GM12891 (cell line): Measurements from ENCODE around the gene IQSEC3.

Experiments
- DNase-seq: peaks from one replicate; pipeline ENCODE4 v3.0.0; 2011; ENCODE audit warnings: low spot score; ENCODE audit not compliant: insufficient read length
- FAIRE-seq: peaks from 2 replicates; lab custom pipeline; 2011; peaks lifted over from hg19 to GRCh38; lab: Jason Lieb, UNC
- PAX5 ChIP-seq: IDR thresholded peaks from 2 replicates; pipeline ENCODE4 v1.6.1; 2011; ENCODE audit warnings: low read length, moderate library complexity, mild to moderate bottlenecking; ENCODE audit not compliant: insufficient read depth, severe bottlenecking
- POLR2A ChIP-seq: IDR thresholded peaks from 2 replicates; pipeline ENCODE4 v1.6.1; 2011; ENCODE audit warnings: low read depth, low read length, control low read depth
- POLR2AphosphoS5 ChIP-seq: IDR thresholded peaks from 2 replicates; pipeline ENCODE4 v1.6.1; 2011; ENCODE audit warnings: low read depth, low read length, control low read depth
- POU2F2 ChIP-seq: IDR thresholded peaks from 2 replicates; pipeline ENCODE4 v1.6.1; 2011; ENCODE audit warnings: low read depth, mild to moderate bottlenecking, control low read depth, low read length, moderate library complexity
- SPI1 ChIP-seq: IDR thresholded peaks from 2 replicates; pipeline ENCODE4 v1.6.1; 2011; ENCODE audit warnings: low read depth, low read length, control low read depth
- TAF1 ChIP-seq: IDR thresholded peaks from 2 replicates; pipeline ENCODE4 v1.6.1; 2011; ENCODE audit warnings: low read depth, low read length, control low read depth

The IQSEC3 gene

GRCh38 chr12:152440-152839 lies 85.9 kb downstream of the IQSEC3 start:
- TF ChIP-seq TAF1 = no peak
- TF ChIP-seq POLR2AphosphoS5 = no peak
- no peak for TF ChIP-seq POU2F2
- TF ChIP-seq POLR2A = no peak
- TF ChIP-seq PAX5 = no peak
- TF ChIP-seq SPI1 = no peak
- FAIRE-seq (peak; percentile 5), DNase-seq (no peak)

DNA sequence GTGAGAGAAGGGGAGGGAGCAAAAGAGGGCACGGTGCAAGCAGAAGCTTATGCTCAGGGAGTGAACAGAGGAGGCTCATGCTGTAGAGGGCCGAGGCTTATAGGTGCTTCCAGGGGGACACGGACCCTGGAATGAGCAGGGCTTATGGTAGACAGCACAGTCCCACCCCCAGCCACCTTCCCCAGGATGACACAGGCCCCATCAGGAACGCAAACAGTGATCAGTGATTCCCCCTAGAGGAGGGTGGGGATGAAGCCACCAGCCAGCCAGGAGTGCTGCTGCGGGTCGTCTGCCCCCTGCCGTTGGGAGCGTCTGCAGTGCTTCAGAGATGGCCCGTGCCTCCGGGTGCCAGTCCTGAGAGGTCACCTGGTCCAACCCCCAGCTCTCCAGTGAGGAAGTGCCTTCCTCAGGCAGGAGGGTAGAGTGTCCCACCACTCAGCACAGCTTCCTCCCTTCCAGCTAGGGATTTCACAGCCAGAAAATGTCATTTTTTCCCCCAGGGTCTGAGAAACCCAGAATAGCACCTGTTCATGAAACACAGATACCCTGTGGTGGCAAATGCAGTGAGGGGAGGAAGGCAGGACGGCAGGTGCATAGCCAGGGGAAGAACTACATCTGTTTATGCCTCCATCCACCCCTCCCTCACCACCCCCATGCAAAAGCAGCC lies 86.6 kb downstream of the IQSEC3 start:
- FAIRE-seq (peak; percentile 91), DNase-seq (peak; percentile 84)
- TF ChIP-seq POLR2A (no peak), POU2F2 (no peak), SPI1 (no peak; the same call in 1 of the 2 replicates), POLR2AphosphoS5 (no peak), TAF1 (no peak), PAX5 (no peak)

- no peak for TF ChIP-seq POLR2AphosphoS5
- TF ChIP-seq POLR2A = no peak
- no peak for TF ChIP-seq TAF1
- no peak for TF ChIP-seq SPI1
- no peak for TF ChIP-seq POU2F2
- TF ChIP-seq PAX5 = no peak
- FAIRE-seq = no peak
- no peak for DNase-seq
Measured at GRCh38 chr12:154058-154457, 87.5 kb downstream of the IQSEC3 start.

DNA sequence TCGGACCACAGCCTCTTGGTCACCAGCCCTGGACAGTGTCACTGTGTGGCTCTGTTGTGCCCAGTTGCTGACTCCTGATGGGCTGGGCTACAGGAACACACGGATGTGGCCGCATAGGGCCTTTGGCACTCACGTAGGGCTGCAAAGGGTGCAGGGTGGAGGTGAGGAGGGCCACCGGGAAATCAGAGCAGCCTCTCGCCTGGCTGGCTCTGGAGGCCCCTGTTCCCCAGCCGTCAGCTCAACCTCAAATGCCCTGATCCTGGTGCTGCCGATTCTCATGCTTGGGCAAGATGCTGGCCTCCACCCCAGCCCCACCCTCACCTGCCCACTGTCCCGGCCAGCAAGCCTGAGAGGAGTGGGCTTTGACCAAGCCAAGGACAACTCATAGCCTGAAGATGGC lies 88.4 kb downstream of the IQSEC3 start:
- TF ChIP-seq PAX5 (no peak), POLR2AphosphoS5 (no peak), SPI1 (no peak), TAF1 (no peak), POLR2A (no peak), POU2F2 (no peak)
- DNase-seq = no peak
- FAIRE-seq = no peak

DNA sequence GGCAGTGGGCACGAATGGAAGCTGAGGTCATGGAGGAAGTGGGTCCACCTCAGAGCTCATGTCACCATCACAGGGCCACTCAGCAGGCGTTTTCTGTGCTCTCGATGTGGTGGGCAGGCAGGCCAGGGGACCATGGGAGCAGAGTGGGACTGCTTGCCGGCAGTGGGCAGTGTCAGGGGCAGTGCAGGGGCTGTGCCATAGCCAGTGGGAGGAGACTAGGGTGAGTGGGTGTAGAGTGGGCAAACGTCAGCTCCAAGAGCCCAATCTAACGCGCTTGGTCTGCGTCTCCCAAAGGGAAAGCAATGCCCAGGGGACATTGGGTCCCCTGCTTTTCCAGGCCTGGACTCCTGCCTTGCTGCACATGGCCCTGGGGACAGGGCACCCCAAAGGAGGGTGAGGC lies 89.1 kb downstream of the IQSEC3 start:
- TF ChIP-seq PAX5 (no peak), SPI1 (no peak), POU2F2 (no peak), TAF1 (no peak)
- DNase-seq (no peak), FAIRE-seq (no peak)

DNA sequence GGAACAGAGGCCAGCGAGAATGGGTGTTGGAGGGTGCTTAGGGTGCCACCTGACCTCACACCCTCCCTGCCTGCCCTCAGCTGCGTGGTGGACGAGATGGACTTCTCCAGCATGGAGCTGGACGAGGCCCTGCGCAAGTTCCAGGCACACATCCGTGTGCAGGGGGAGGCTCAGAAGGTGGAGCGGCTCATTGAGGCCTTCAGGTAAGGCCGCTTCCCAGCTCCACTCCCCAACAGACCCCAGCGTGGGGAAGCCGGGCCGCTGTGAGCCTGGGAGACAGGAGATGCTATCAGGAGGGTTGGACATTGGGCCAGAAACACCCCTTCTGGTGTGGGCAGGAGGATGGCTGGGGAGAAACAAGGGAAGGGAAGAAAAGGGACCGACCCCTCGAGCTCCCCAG lies 90.4 kb downstream of the IQSEC3 start:
- FAIRE-seq (no peak), DNase-seq (no peak)
- TF ChIP-seq PAX5 = no peak

DNA sequence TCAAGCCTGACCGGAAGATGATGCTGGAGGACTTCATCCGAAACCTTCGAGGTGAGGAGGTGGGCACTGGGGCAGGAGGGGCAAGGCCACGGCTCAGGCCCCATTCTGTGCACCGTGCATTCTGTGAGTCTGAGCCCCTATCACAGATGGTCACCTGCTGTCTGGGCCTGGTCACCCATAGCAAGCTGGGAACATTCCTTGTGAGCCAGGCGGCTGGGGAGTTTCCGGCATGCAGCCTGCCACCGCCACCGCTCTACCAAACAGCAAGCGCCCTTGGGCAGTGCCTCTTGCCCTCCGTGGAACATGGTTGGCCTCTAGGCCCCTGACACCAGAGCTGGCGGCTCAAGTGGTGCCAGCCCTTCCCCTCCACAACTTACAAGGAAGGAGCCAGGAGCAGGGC lies 91.1 kb downstream of the IQSEC3 start:
- FAIRE-seq (no peak), DNase-seq (no peak)
- no peak for TF ChIP-seq TAF1
- TF ChIP-seq PAX5 = no peak
- no peak for TF ChIP-seq POLR2A
- TF ChIP-seq POLR2AphosphoS5 = no peak
- TF ChIP-seq SPI1 = no peak
- TF ChIP-seq POU2F2 = no peak

DNA sequence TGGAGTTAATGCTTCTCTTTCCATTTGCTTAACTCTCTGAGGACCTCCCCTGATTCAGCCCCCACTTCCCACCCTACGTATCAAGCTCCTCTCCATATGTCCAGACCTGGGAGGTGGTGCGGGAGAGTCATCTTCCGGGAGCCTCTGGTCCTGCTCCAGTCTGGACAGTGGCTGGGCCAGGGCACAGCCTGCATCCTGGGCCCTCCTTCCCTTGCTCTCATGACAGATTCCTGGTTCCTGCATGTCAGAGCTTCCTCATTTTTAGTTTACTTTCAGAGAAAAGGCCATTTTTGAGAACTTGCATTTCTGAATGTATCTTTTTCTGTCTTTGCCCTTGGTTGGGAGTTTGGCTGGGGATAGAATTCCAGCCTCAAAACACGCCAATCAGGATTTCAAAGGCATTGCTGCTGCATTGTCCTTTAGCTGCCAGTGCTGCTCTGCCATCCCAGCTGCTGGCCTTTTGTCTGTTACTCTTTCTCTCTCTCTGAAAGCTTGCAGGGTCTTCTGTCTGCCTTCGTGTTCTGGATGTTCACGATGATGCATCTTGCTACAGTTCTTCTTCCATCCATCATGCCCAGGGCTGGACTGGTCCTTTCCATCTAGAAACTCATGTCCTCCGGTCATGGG lies 92.7 kb downstream of the IQSEC3 start:
- TF ChIP-seq POLR2A (no peak), TAF1 (no peak), PAX5 (no peak), POU2F2 (no peak), POLR2AphosphoS5 (no peak), SPI1 (no peak)
- FAIRE-seq = no peak

DNA sequence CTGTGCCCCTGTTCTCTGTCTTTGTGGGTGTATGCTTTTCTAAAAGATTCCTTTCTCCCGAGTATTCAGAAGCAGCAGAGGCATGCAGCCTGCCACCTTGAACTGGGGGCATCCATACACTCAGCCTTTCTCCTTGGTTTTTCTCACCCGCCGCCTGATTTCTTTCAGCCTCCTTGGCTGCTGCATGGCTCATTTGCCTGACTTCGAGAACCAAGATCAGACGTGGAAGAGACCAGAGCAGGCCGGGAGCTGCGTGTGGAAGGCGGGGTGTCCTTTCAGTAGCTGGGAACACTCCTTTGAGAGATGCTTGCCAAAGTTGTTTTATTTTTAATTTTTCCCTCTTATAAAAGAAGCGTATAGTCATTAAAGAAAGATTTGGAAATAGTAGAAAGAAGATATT lies 94.3 kb downstream of the IQSEC3 start:
- FAIRE-seq (no peak), DNase-seq (no peak)
- TF ChIP-seq POLR2AphosphoS5 (no peak), TAF1 (no peak), POLR2A (no peak), POU2F2 (no peak), SPI1 (no peak), PAX5 (no peak)

More for the DNA sequence above, 92.7 kb downstream of the IQSEC3 start:
- no peak for DNase-seq

GRCh38 chr12:161823-162222 lies 95.3 kb downstream of the IQSEC3 start:
- DNase-seq (no peak), FAIRE-seq (no peak)
- TF ChIP-seq PAX5 = no peak
- TF ChIP-seq POLR2AphosphoS5 = no peak
- no peak for TF ChIP-seq POLR2A
- no peak for TF ChIP-seq POU2F2
- TF ChIP-seq SPI1 = no peak
- no peak for TF ChIP-seq TAF1
